ENCODE measurements around the gene TPP1. TPM values are rescaled to one million over a fixed set of nuclear protein-coding genes. Genes with fewer than 3 reads are reported as not detected.

TPP1 gene
- 40.7 and 52.3 TPM in 2 replicates for total RNA-seq (2014; rRNA removed; shearing (Covaris generic))

- peak; percentile 97 for DNase-seq (ENCODE audit: low spot score)
These were observed at the start of gene TPP1 for GRCh38 chr11:6619004-6619745. TPP1 (minus strand) TSS chr11:6619422; CDS start chr11:6619400, 22 bp downstream.

DNA sequence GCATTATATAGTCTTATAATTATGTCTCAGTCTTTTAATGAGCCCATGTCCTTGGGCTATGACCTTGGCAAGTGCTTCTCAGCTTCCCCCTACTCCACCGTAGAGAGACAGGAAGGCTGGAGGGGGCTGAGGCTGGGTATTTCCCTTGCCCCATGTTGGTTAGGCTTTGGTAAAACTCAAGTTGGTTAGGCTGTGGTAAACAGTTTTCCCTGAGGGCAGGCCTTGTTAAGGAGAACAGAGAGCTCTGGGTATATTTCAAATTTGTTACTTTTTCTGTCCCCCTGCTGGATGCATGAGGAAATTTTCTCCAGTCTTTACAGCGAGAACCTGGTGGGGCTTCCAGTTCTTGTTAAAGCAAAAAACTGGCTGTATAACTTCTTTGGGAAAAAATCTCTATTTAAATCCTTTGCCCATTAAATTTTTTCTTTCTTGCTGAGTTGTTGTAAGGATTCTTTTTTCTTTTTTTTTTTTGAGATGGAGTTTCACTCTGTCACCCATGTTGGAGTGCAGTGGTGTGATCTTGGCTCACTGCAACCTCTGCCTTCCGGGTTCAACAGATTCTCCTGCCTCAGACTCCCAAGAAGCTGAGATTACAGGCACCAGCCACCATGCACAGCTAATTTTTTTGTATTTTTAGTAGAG lies 48.6 kb upstream of the TPP1 start:
- DNase-seq (ENCODE audit: low spot score) = peak; percentile 52

DNA sequence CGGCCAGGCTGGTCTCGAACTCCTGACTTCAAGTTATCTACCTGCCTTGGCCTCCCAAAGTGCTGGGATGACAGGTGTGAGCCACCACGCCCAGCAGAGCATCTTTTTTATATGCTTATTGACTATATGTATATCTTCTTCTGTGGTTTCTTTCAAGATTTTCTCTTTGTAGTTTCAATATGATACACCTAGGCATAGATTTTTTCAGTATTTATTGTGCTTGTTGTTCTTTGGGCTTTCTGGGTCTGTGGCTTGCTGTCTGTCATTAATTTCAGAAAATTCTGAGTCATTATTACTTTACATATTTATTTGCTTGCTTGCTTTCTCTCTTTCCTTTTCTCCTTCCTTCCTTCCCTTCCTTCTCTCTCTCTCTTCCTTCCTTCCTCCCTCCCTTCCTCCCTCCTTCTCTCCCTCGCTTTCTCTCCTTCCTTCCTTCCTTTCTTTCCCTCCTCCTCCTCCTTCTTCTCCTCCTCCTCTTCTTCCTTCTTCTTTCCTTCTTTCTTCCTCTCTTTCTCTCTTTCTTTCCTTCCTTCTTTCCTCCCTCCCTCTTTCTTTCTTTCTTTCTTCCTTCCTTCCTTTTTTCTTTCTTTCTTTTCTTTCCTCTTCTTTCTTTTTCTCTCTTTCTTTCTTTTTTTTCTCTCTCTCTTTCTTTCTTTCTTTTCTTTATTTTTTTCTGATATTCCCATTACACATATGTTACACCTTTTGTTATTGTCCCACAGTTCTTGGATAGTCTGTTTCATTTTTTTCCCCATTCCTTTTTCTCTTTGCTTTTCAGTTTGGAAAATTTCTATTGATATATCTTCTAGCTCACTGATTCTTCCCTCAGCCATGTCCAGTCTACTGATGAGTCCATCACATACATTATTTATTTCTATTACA lies 47.3 kb upstream of the TPP1 start:
- DNase-seq (ENCODE audit: low spot score) = no peak

GRCh38 chr11:6664551-6664950 lies 45.3 kb upstream of the TPP1 start:
- DNase-seq (ENCODE audit: low spot score) = no peak

DNA sequence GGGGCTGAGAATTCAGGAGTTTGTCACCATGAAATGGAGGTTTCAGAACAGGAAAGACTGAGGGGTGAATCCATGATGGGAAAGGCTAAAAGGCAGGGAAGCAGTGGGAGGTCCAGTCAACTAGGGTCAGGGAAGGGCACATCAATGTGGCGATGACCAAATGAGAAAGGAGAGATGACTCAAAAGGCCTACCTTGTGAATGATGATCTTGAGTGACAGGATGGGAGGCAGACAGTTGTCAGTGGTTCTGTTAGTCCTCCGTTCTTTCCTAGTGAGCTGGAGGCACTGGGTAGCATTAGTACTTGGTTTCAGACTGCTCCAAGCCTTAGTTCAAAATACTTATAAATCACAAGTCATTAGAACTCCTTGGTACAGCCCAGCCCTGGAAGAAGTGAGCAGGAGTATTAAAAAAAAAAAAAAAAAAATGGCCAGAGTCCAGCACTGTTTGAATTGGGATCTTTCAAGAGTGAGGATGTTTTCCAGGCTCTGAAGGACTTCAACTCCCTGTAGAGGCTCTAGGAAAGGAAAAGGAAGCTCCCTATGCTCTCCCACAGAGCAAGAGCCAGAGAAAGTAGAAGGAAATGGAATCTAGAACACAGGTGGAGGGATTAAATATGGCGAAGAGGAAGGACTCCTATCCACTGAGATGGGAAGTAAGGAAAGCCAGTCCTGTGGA lies 44.7 kb upstream of the TPP1 start:
- DNase-seq (ENCODE audit: low spot score) = no peak

DNA sequence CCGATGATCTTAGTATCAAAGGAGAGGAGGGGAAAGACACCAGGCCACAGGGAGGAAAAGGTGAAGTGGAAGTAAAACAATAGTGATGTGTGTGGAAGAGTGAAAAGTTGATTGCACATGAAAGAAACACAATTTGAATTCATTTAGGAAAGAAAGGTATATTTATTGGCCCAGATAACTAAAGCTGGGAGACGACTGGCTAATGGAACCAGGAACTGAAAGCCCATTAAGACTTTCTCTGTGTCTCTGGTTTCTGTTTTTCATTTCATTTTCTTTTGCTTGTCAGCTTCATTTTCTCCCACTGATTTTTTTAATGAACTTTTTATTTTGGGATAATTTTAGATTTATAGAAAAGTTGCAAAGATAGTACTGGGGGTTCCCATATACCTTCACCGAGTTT lies 41.5 kb upstream of the TPP1 start:
- DNase-seq (ENCODE audit: low spot score) = no peak

GRCh38 chr11:6658647-6659046 lies 39.4 kb upstream of the TPP1 start:
- DNase-seq (ENCODE audit: low spot score) = no peak

DNA sequence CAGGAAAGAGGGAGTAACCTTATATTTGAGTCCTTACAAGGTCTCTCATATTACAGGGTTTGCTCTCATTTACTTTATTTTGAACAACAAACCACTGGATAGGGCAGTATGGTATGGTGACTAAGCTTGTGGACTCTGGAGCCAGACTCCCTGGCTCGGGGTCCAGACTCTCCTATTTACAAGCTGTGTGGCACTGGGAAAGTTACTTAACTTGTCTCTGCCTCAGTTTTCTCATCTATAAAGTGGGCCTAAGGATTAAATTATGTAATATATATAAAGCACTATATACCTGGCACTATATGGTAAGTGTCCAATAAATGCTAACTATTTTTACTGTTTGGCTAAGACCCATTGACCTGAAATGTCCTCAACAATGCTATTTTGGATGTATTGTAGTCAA lies 38.1 kb upstream of the TPP1 start:
- no peak for DNase-seq (ENCODE audit: low spot score)

- DNase-seq (ENCODE audit: low spot score) = no peak
These were observed 37.7 kb upstream of the TPP1 start for GRCh38 chr11:6656936-6657335.

DNA sequence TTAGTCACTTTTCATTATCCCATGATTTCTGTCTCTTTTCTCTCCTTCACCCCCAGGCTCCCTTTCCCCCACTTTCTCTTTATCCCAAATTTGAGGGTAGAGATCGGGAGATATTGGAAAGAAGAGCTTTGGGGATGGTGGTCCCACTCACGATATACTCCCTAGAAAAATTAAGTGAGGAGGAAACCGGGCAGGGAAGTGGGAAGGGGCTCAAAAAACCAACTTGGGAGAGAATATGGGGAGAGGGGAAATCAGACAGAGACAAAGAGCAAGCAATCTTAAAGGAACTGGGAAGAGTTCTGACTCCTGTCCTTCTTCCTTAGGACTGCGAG lies 37.3 kb upstream of the TPP1 start:
- no peak for DNase-seq (ENCODE audit: low spot score)

DNA sequence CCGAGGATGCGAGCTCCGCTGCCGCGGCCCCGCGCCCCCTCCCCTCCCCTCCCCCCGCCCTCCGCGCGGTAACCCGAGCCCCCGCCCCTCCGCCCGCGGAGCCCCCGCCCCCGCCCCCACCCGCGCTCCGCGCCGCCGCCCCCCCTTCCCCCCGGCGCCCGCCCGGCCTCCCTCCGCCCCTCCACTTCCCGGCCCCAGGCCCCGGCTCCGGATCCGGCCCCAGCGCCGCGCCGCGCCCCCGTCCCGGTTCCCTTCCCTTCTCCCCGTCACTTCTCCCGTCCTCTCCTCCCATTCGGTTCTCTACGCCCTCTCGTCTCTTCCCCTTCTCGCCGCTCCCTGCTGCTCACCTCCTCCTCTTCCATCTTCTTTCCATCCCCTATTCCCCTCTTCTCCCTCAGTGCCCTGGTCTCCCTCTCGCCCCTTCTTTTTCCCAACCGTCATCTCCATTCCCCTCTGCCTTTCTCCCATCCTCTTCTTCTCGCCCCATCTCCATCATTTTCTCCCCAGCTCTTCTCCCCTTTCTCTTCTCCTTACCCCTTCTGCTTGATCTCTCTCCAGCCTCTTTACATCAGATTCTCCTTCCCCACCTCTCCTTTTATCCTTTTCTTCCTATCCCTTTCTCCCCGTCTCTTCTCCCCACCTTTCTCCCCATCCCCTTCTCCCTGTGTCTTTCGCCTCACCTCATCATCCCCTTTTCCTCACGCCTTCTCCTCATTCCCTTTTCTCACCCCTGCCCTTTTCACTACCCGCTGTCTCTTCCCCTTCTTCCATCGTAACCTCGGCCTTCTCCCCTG lies 36.8 kb upstream of the TPP1 start, which contains the start of gene DCHS1:
DCHS1 (minus strand) TSS at position 20 of the 794 bp plus-strand sequence. CDS start 14,196 bp downstream, outside the sequence.
- DNase-seq (ENCODE audit: low spot score) = no peak

- no peak for DNase-seq (ENCODE audit: low spot score)
These were observed 36.0 kb upstream of the TPP1 start for GRCh38 chr11:6655020-6655789.

- no peak for DNase-seq (ENCODE audit: low spot score)
These were observed 35.2 kb upstream of the TPP1 start for GRCh38 chr11:6654281-6655019.

DNA sequence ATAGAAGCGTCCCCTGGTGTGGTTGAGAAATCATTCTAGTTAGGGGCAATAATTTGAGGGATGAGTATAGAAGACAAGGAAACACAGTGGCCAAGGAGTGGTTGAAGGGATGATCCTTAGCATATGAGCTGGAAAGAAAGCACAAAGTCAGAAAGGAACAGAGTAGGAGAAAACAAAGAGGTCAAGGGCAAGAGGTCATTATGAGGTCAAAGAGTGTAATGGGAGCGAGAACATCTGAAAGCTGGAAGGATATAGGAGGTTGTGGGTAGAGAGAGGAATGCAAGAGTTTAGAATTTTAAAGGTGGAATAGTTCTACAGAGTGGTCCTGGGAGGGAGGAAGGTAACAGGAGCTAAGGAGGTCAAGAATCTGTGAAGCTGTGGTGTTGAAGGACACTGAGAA lies 34.4 kb upstream of the TPP1 start:
- no peak for DNase-seq (ENCODE audit: low spot score)

GRCh38 chr11:6653097-6653496 lies 33.9 kb upstream of the TPP1 start:
- DNase-seq (ENCODE audit: low spot score) = no peak

DNA sequence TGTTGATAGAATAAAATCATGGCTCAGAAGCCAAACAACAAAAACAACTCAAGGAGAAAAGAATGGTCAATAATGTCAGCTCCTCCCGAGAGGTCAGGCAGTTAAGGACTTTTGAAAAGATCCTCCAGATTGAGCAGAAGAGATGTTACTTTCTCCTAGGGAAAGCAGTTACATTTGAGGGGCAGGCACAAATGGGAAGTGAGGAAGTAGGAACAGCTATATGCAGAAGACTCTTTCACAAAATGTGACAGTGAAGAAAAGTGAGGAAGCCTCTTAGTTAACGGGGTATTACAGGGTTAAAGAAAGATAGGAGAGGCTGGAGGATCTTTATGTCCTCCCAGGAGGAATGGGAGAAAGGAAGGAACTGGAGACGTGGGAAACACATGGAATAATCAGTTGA lies 33.0 kb upstream of the TPP1 start:
- DNase-seq (ENCODE audit: low spot score) = no peak

DNA sequence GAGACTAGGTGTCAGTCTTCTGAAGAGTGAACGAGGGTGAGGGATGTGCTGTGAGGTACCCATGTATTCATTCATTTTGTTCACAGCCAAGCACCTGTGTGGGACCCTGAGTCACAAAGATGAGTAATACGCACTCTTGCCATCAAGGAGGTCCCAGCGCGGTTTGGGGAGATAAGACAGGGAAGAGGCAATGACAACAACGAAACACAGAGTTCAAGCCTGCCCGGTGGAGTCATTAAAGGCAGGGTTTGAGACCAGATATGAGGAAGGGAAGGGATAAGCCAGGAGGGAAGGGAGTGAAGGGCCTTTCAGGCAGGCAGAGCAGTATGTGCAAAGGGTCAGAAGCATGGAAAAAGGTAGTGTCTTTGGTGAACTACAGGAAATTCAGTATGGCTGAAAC lies 31.8 kb upstream of the TPP1 start:
- DNase-seq (ENCODE audit: low spot score) = no peak

- no peak for DNase-seq (ENCODE audit: low spot score)
These were observed 30.9 kb upstream of the TPP1 start for GRCh38 chr11:6650104-6650503.

DNA sequence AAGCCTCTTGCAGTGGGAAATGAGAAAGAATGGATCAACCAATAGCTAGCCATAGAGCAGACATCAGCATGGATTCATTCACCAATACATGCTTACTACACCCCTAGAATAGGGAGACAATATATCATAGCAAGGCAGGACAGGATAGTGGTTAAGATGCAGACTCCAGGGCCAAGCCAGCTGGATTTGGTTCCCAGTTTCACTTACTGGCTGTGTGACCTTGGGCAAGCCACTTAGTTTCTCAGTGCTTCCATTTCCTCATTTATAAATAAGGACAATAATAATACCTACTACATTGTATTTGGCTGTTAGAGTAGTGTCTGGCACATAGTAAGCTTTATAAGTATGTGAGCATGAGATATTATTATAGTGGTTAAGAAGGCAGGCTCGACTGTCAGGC lies 29.3 kb upstream of the TPP1 start:
- DNase-seq (ENCODE audit: low spot score) = no peak
